Stimulated activated CD4-positive, alpha-beta T cell treated with anti-CD3 and anti-CD28 coated beads, Interleukin-4, amount 100 ng/mL, for 48 hours (primary cell): ENCODE results near the gene FBXL19.
A peak's percentile ranks its signal among the peaks of the same experiment; 100 is the strongest.

Experiments
- DNase-seq, 2 donors: peaks; one replicate each; pipeline ENCODE4 v3.0.0-alpha.2; 2020; ENCODE audit warnings: low read depth in 2 of 2

FBXL19 gene

DNA sequence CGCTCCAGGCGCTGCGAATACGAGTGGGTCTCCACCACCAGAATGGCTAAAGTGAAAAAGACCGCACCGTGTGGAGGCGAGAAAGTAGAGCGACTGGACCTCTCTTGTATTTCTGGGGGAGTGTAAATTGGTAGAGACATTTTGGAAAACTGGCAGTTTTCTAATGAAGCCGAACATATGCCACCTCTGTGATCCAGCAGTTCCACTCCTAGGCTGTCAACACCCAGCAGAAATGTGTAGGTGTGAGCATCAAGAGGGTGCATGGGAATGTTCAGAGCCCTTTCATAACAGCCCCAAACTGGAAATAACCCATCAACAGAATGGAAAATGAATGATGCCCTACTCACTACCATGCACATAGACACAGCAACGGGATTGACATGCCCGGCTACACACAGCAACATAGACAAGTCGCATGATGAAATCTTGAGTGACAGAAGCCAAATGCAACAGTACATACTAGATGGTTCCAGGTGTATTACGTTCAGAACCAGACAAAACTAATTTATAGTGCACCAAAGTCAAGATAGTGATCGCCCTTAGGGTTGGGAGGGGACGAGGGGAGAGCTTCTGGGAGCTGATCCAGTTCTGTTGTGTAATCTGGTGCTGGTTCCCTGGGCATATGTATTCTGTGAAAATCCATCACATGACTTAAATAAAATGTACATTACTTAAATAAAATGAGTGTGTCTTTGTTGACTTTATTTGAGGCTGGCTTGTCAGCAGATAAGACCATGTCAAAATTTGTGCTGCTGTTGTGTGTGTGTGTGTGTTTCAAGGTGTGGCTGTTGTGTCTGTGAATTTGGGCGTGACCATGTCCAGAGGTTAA, 28.6 kb upstream of the FBXL19 start:
- no peak for DNase-seq

DNA sequence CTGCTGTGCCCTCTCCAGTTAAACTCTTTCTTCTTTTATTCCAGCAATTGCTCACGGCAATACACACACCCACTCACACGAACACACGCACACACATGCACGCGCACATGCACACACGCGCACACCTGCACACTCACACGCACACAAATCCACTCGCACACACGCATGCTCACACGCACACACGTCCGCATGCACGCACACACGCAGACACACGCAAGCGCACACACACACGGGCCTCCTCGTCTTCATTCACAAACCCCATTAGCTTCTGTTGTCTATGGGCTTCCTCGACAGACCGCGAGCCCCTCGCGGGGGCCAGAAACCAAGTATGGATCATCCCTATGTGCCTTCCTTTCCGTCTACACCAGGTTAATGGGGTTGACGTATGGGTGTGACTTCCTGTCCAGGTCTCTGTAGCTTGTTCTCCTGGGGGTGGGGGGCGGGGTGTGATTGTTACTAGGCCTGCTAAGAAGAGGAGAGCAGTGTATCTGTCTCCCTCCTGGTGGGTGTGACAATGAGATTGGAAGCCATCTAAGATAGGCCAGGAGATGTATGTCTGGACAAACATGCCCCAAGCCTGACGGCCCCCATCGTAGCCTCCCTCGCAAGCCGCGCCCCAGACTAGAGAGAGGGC, 27.6 kb upstream of the FBXL19 start:
- no peak for DNase-seq

DNA sequence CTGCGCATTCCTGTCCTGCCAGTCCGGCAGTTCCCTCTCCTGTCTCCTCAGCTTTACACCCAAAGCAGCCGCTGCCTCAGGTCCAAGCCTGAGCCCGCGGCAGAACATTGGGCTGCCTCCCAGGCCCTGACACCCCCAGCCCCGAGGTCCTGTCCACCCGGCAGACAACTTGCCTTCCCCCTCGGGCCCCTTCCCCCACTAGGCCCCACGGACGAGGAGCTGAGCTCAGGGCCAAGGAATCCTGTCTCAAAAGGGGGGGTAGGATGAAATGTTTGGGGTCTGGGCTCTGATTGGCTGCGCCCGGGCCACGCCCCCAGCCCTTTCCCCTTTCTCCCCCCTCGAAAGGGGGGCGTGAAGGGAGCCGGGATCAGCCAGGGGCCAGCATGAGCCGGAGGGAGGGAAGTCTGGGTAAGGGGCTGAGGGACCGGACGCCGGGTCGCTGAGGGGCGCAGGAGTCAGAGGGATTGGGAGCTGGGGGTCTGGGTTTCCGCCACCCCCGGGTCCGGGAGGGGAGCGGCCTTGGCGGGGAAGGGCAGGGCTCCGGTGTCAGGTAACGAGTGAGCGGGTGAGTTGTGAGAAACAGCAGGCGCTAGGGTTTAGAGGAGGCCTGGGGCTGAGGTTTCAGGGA, 27.0 kb upstream of the FBXL19 start, which contains the start of gene CTF1:
Gene CTF1 (plus strand): TSS at position 354 of the 628 bp plus-strand sequence. CDS start 30 bp downstream, at position 384.
- no peak for DNase-seq

DNA sequence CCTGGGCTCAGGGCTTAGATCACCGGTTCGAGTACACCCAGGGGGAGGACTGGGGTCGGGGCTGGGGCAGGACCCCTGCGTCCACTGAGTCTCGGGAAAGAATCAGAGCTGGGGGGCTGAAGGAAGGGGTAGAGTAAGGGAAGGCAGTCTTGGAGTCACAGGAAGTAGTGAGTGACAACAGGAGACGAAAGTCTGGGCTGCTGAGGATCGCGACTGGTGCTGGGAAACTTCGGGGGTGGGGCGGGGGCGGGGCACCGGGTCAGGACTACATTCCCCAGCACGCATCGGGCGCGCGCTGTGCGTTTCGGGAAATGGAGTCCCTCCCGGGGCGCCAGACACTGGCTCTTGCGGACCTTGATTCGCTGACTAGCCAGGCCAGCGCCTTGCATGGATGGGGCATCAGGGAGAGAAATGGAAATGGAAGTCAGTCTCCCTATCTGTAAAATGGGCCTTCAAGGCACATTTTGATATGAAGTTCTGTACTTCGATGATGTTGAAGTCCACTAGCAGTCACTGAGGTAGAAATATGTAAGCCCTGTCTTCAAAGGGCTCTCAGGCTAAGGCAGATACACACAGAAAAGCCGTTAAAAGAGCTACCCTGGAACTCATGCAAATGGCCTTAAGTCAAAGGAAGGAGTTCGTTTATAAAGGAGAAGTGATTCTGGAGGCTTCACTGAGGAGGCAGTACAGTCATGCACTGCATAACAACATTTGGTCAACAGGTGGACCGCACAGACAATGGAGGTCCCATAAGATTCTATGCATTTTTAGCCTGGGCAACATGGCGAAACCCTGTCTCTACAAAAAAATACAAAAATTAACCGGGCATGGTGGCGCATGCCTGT, 26.3 kb upstream of the FBXL19 start:
- peak; percentile 75 to 81 for DNase-seq

DNA sequence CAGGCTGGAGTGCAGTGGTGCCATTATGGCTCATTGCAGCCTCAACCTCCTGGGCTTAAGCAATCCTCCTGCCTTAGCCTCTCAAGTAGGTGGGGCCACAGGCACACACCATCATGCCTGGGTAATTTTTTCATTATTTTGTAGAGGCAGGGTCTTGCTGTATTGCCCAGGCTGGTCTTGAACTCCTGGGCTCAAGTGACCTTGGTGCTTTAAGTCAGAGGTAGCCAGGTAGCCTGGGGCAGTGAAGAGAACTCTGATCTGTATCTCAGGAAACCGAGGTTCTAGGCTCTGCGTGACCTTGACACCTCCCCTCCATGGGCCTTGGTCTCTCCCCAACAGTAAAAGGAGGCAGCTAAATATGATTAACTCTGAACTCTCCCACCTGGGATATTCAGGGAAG, 23.6 kb upstream of the FBXL19 start:
- no peak for DNase-seq

DNA sequence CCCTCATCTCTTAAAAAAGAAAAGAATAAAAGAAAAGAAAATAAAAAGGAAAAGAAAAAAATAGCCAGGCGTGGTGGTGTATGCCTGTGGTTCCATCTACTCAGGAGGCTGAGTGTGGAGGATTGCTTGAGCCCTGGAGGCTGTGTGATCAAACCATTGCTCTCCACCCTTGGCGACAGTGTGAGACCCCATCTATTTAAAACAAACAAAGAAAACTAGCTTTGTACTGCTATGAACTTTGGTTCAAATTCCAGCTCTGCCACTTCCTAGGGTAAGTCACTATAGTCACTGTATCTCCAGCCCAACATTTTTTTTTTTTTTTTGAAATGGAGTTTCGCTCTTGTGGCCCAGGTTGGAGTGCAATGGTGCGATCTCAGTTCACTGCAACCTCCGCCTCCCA, 22.8 kb upstream of the FBXL19 start:
- no peak for DNase-seq

DNA sequence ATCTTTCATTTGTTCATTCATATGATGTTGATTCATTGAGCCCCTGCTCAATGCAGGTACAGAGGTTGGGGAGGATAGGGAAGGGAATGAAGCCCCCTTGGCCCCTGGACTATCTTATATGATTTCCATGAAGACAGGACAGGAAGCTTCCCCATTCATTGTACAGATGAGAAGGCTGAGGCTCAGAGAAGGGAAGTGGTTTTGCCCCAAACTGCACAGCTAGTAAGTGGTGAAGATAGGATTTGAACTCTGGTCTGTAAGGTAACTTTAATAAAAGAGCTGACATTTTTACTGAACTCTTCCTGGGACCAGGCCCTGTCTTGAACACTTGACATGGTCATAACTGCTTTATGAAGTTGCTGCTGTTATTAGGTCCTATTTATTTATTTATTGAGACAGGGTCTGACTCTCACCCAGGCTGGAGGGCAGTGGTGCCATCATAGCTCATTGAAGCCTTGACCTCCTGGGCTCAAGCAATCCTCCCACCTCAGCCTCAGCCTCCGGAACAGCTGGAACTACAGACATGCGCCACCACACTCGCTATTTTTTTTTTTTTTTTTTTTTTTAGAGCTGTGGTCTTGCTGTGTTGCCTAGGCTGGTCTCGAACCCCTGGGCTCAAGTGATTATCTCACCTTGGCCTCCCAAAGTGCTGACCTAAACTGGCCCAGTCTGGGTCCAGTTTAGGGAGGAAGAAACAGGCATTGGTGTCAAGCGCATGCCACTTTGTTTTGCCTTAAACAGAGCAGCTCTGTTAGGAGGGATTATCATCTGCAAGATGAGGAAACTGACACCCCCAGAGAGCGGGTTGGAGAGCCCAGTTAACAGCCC, 22.0 kb upstream of the FBXL19 start:
- DNase-seq: no peak

DNA sequence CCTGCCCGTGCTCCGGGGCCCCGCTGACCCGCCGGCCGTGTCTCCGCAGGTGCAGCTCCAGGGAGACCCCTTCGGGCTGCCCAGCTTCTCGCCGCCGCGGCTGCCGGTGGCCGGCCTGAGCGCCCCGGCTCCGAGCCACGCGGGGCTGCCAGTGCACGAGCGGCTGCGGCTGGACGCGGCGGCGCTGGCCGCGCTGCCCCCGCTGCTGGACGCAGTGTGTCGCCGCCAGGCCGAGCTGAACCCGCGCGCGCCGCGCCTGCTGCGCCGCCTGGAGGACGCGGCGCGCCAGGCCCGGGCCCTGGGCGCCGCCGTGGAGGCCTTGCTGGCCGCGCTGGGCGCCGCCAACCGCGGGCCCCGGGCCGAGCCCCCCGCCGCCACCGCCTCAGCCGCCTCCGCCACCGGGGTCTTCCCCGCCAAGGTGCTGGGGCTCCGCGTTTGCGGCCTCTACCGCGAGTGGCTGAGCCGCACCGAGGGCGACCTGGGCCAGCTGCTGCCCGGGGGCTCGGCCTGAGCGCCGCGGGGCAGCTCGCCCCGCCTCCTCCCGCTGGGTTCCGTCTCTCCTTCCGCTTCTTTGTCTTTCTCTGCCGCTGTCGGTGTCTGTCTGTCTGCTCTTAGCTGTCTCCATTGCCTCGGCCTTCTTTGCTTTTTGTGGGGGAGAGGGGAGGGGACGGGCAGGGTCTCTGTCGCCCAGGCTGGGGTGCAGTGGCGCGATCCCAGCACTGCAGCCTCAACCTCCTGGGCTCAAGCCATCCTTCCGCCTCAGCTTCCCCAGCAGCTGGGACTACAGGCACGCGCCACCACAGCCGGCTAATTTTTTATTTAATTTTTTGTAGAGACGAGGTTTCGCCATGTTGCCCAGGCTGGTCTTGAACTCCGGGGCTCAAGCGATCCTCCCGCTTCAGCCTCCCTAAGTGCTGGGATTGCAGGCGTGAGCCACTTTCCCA, 21.1 kb upstream of the FBXL19 start:
- peak; percentile 46 to 52 for DNase-seq

DNA sequence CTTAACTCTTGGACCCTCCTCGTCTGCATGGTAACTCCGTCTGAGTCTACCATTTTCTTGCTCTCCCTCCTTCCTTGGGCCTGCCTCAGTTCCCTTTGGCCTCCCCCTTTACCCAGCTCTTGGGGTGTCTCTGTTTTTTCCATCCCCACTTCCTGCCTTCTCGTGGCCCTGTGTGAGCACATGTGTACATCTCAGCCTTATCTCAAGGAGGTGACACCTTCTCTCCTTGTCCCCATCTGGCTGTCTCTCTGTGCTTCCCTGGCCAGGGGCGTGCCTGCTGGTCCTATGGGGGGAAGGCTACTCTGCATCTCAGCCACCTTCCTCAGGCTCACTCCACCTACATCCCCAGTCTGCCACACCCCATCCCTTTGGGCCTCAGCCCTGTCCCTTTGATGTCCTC, 20.4 kb upstream of the FBXL19 start:
- no peak for DNase-seq

DNA sequence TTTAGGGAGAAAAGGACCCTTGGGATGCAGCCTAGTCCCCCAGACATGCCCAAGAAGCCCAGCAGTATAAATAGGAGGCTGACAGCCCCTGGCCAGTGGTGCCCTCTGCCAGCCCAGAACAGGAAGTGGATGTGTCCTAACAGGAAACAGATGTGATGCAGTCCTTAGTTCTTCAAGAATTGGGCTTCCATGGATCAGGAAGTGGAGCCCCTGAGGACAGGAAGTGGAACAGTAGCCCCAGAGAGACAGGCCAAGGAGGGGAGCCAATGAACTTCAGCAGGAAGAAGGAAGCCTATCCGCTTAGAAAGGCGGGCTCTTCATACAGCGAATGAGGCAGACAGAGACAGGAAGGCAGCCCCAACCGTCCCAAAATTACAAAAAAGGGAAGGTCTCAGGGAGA, 19.8 kb upstream of the FBXL19 start:
- DNase-seq: no peak

DNA sequence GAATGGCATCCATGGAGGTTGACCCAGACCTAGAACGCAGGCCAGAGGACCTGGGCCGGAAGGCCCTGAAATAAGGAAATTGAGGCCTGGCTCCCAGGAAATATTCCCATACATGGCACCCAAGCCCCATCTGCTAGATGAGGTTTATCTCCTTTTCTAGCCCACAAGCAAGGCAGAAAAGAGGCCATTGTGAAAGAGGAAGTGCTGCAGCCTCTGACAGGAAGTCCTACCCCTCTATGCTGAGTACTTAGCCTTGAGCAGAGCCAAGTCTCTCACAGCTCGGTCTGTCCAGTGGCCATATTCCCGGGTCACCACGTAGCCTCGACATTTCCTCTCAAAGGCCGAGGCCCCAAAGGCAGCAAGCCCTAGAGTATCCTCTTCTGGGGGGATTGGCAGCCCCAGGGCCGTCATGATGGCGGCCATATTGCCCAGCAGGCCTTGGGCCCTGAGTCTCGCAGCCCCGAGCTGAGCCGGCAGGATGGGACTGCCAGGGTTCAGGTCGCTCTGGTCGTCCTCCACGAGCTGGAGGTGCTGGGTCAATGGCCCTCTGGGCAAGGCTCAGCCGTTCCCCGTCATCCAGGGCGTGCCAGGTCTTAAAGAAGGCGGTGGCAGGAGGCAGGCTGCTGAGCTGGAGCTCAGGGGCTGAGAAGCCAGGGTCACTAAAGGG, 19.1 kb upstream of the FBXL19 start:
- DNase-seq: no peak

DNA sequence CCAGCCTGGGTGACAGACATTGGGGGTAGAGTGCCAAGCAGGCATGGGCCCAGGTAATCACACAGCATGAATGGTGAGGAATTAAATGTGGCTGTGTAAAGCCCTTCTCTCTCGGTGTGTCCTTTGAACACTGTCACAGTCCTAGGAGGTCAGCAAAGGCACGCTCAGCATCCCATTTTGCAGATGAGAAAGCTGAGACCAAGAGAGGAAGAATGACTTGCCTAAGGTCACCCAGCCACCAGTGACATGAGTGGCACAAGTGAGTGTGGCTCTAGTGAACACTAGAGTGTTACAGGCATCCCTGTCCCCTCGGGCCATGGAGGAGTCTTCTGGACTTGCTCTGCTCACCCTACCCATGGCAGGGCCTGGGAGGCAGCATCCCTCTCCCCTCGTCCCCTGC, 16.3 kb upstream of the FBXL19 start:
- no peak for DNase-seq

DNA sequence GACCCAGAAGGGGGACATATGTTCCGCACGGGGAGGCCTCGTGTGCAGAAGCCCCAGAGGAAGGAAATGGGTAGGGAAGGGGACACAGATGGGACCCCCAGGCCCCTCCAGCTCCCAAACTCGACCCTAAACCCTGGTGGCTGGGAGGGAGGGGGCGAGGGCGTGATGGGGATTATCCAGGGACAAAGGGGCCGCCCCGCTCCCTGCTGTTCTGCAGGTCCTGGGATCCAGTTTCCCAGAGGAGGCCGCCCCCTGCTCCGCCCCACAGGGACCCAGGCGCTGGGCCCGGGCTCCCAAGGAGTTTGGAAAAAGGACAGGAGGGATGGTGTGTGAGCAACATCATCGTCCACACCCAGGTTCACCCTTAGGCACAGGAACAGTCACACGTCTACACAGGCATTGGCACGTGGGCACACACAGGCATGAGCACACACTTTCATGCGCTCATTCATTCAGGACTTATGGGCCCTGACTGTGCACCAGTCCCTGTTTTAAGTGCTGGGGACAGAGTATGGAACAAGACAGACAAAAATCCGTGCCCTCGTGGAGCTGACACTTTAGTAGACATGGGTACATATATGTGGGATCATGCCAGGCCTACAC, 12.8 kb upstream of the FBXL19 start:
- DNase-seq: no peak

DNA sequence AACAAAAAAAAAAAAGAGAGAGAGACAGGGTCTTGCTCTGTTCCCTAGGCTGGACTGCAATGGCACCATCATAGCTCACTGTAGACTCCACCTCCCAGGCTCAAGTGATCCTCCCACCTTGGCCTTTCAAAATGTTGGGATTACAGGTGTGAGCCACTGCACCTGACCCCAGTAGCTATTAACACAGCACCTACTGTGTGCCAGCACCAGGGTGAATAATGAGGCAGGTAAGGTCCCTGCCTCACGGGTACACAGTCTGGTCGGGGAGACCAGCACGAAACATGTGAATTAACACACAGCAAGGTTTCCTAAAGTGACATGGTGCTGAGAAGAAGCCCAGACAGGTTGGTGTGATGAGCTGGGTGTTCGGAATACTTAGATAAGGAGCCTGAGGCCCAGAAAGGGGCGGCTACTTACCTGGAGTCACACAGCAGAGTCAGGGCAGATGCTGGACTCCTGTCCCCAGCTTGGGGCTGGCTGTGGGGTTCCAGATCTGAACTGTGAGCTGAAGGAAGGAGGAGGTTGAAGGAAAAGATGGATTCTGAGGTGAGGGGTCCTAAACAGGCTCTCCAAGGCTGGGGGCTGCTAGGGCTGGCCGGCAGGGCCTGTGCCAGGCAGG, 10.5 kb upstream of the FBXL19 start:
- DNase-seq: no peak

DNA sequence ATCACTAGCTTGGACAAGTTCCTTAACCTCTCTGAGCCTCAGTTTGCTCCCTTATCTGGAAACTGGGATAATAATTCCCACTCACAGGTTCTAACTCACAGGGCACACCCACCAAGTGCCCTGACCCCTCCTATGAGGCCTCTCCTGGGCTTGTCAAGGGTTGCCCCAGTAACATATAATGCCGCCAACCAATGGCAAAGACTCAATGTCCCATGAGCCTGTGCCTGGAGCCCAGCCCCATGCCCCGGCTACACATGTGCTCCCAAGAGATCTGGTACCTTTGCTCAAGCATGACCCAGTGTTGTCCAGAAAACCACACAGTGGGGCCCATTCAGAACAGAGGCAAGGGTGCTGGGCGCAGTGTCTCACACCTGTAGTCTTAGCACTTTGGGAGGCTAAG, 8.5 kb upstream of the FBXL19 start:
- DNase-seq: no peak

DNA sequence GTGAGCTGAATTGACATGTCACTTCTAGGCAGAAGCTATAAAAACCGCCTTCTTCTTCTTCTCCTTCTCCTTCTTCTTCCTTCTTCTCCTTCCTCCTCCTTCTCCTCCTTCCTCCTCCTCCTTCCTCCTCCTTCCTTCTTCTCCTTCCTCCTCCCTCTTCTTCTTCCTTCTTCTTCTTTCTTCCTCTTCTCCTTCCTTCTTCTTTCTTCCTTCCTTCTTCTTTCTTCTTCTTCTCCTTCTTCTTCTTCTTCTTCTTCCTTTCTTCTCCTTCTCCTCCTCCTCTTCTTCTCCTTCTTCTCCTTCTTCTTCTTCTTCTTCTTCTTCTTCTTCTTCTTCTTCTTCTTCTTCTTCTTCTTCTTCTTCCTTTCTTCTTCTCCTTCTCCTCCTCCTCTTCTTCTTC, 4.8 kb upstream of the FBXL19 start:
- no peak for DNase-seq

DNA sequence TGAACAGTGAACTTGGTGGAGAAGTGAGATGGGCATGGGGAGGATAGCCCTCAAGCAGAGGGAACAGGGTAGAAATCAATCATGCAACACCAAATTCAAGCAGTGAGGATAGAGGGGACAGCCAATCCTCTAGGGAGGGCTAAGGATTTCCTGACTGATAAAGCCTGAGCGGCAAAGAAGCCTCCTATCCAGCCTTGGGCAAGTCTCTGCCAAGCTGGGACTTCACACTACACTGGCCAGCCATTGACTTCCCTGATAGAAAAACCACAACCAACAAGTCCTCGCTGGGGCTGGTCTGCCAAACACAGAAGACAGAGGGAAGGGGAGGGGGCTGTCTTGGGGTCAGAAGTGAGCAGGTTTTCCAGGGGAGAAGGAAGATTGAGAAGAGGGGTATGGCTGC, 2.5 kb upstream of the FBXL19 start:
- no peak for DNase-seq

DNA sequence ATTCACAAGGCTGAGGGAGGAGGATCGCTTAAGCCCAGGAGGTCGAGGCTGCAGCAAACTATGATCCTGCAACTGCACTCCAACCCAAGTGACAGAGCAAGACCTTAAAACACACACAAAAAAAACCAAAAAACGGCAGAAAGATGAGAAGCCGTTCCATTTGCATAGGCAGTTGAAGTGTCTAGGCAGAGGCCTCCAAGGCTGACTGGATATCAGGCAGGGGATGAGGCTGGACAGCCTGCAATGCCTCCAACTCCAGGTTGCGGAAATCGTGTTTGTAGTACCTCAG, 2.0 kb upstream of the FBXL19 start:
- no peak for DNase-seq
